Peyer's patch (tissue), 4 donors: ENCODE data around the gene GP1BA.

Experiments
- POLR2A ChIP-seq, 2 donors: fragments of 450-650 bp; IDR thresholded peaks; one replicate each; pipeline ENCODE4 v1.5.1; 2017; ENCODE audit warnings: antibody characterized with exemption in 2 of 2, mild to moderate bottlenecking in 2 of 2, moderate library complexity in 2 of 2
- TF ChIP-seq, protein P1 (sequence below), 6 experiments: fragments of 450-650 bp in 4 of 6; fragments of 200-600 bp in 2 of 6; sonication (generic) in 1 of 6; IDR thresholded peaks; one replicate each; pipeline ENCODE4 v1.5.1; 2017 to 2019; ENCODE audit warnings: antibody characterized with exemption in 6 of 6, mild to moderate bottlenecking in 3 of 6, moderate library complexity in 1 of 6

GRCh38 chr17:4951486-4951885 is 19.4 kb downstream of the GP1BA start:
- TF ChIP-seq, protein P1, sequence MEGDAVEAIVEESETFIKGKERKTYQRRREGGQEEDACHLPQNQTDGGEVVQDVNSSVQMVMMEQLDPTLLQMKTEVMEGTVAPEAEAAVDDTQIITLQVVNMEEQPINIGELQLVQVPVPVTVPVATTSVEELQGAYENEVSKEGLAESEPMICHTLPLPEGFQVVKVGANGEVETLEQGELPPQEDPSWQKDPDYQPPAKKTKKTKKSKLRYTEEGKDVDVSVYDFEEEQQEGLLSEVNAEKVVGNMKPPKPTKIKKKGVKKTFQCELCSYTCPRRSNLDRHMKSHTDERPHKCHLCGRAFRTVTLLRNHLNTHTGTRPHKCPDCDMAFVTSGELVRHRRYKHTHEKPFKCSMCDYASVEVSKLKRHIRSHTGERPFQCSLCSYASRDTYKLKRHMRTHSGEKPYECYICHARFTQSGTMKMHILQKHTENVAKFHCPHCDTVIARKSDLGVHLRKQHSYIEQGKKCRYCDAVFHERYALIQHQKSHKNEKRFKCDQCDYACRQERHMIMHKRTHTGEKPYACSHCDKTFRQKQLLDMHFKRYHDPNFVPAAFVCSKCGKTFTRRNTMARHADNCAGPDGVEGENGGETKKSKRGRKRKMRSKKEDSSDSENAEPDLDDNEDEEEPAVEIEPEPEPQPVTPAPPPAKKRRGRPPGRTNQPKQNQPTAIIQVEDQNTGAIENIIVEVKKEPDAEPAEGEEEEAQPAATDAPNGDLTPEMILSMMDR (IDR thresholded peaks at IDR 0.05): no peak
- no peak for TF ChIP-seq POLR2A (IDR thresholded peaks at IDR 0.05)
